ENCODE data around the gene INHBE. TPM values are rescaled to one million over a fixed set of nuclear protein-coding genes. Genes with fewer than 3 reads are reported as not detected.

Gene INHBE
- polyA plus RNA-seq, 3 donors = not detected

DNA sequence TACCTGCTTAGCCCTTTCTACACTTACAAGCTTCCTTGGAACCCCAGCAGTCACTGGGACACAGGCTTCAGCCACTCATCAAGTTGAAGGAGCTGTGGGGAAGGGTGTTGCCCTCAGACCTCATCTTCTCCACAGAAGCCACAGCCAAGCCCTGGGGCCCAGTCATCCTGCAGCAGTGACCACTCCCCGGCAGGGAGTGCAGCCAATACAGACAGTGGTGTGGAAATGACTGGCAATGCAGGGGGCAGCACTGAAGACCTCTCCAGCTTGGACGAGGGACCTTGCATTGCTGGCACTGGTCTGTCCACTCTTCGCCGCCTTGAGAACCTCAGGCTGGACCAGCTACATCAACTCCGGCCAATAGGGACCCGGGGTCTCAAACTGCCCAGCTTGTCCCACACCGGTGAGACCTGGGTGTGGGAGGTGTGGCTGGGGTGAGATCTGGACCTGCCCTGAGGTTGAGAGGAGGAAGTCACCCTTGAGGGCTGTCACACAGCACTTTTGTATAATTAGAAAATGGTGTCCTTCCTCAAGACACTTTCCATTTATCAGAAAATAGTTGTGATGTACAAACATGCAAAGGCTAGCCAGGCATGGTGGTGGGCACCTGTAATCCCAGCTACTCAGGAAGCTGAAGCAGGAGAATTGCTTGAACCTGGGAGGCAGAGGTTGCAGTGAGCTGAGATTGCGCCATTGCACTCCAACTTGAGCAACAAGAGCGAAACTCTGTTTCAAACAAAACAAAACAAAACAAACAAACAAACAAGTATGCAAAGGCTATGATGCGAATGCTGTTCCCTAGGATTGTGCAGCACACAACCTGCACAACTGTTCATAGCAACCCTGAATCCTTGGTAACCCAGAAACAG lies 14.4 kb downstream of the INHBE start:
- no peak overlapping the region for H2AFZ ChIP-seq (ENCODE audit: insufficient read depth, low read depth, low read length, poor library complexity, severe bottlenecking)
- WGBS (ENCODE audit: insufficient coverage) = 79% methylated on average over 5 of the region's 10 CpGs
- Mint-ChIP-seq H3K4me1 (peaks cover 54% of the 10 kb centered on the region), H3K4me3 (no peak overlapping the region), H3K27me3 (ENCODE audit: low read depth in 3 of 3) (peaks cover 6 to 9% (median 6%) of the 10 kb centered on the region in 3 donors), H3K27ac (peak overlapping the region in 3 of 7 donors; percentile 26 to 76 (median 41)), H3K9me3 (peaks cover 0 to 4% (median 0%) of the 10 kb centered on the region in 7 donors), H3K36me3 (peaks cover 60 to 76% of the 10 kb centered on the region in 2 donors)
- no peak overlapping the region for H3K27ac ChIP-seq (ENCODE audit: low read depth in 1 of 2, low read length in 2 of 2)
- H3K9ac ChIP-seq (ENCODE audit: insufficient read depth, low read length, poor library complexity, severe bottlenecking) = no peak overlapping the region
- H3K36me3 ChIP-seq (replicated peaks in 1 of 2; ENCODE audit: control insufficient read depth in 1 of 2, insufficient read depth in 2 of 2, low read length in 2 of 2) = peaks cover 53 to 74% of the 10 kb centered on the region in 2 donors
- peaks cover 25% of the 10 kb centered on the region for H3K79me2 ChIP-seq (ENCODE audit: insufficient read depth, low read length)
- no peak for DNase-seq
- no peak overlapping the region for H3K4me3 ChIP-seq (replicated peaks in 1 of 3; ENCODE audit: low read depth in 2 of 3, low read length in 3 of 3)
- H3K4me1 ChIP-seq (ENCODE audit: control insufficient read depth in 1 of 2, insufficient read depth in 2 of 2, low read length in 2 of 2) = peaks cover 32 to 51% of the 10 kb centered on the region in 2 donors
- H3K9me3 ChIP-seq (replicated peaks in 1 of 2; ENCODE audit: control insufficient read depth in 1 of 2, insufficient read depth in 1 of 2, low read length in 2 of 2) = no peaks in the 10 kb centered on the region
- TF ChIP-seq, protein P1, sequence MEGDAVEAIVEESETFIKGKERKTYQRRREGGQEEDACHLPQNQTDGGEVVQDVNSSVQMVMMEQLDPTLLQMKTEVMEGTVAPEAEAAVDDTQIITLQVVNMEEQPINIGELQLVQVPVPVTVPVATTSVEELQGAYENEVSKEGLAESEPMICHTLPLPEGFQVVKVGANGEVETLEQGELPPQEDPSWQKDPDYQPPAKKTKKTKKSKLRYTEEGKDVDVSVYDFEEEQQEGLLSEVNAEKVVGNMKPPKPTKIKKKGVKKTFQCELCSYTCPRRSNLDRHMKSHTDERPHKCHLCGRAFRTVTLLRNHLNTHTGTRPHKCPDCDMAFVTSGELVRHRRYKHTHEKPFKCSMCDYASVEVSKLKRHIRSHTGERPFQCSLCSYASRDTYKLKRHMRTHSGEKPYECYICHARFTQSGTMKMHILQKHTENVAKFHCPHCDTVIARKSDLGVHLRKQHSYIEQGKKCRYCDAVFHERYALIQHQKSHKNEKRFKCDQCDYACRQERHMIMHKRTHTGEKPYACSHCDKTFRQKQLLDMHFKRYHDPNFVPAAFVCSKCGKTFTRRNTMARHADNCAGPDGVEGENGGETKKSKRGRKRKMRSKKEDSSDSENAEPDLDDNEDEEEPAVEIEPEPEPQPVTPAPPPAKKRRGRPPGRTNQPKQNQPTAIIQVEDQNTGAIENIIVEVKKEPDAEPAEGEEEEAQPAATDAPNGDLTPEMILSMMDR (IDR thresholded peaks at IDR 0.05) = no peak
- H3K27me3 ChIP-seq (ENCODE audit: control insufficient read depth in 2 of 2, insufficient read depth in 2 of 2, low read length in 2 of 2) = peaks cover 0 to 4% of the 10 kb centered on the region in 2 donors
- H4K20me1 ChIP-seq (ENCODE audit: insufficient read depth, low read length) = peaks cover 87% of the 10 kb centered on the region
- no peak overlapping the region for H3K4me2 ChIP-seq (replicated peaks; ENCODE audit: extremely low read depth, low read length, poor library complexity, severe bottlenecking)
- intact Hi-C loops (cut with micrococcal nuclease) = loop anchor here in 1 of 2 donors (10.0 kb wide), 2 partner anchors 75 to 155 kb away; partner anchors contain the start of gene DCTN2

DNA sequence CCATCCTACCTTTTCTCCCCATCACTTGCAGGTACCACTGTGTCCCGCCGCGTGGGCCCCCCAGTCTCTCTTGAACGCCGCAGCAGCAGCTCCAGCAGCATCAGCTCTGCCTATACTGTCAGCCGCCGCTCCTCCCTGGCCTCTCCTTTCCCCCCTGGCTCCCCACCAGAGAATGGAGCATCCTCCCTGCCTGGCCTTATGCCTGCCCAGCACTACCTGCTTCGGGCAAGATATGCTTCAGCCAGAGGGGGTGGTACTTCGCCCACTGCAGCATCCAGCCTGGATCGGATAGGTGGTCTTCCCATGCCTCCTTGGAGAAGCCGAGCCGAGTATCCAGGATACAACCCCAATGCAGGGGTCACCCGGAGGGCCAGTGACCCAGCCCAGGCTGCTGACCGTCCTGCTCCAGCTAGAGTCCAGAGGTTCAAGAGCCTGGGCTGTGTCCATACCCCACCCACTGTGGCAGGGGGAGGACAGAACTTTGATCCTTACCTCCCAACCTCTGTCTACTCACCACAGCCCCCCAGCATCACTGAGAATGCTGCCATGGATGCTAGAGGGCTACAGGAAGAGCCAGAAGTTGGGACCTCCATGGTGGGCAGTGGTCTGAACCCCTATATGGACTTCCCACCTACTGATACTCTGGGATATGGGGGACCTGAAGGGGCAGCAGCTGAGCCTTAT lies 15.3 kb downstream of the INHBE start:
- H3K27ac ChIP-seq (ENCODE audit: low read depth in 1 of 2, low read length in 2 of 2) = peak overlapping the region in 1 of 2 donors; percentile 61
- TF ChIP-seq, protein P1 (IDR thresholded peaks at IDR 0.05) = no peak
- Mint-ChIP-seq H3K9me3 (peaks cover 0 to 4% (median 0%) of the 10 kb centered on the region in 7 donors), H3K4me1 (peaks cover 56% of the 10 kb centered on the region), H3K27me3 (ENCODE audit: low read depth in 3 of 3) (peaks cover 2 to 5% (median 3%) of the 10 kb centered on the region in 3 donors), H3K36me3 (peaks cover 65 to 82% of the 10 kb centered on the region in 2 donors), H3K4me3 (no peak overlapping the region), H3K27ac (peak overlapping the region in 3 of 7 donors; percentile 41 to 74 (median 58))
- 99% methylated on average over 13 of the region's 14 CpGs for WGBS (ENCODE audit: insufficient coverage)
- H3K9me3 ChIP-seq (replicated peaks in 1 of 2; ENCODE audit: control insufficient read depth in 1 of 2, insufficient read depth in 1 of 2, low read length in 2 of 2) = no peaks in the 10 kb centered on the region
- H3K79me2 ChIP-seq (ENCODE audit: insufficient read depth, low read length) = peaks cover 34% of the 10 kb centered on the region
- no peak overlapping the region for H3K9ac ChIP-seq (ENCODE audit: insufficient read depth, low read length, poor library complexity, severe bottlenecking)
- no peak for DNase-seq
- intact Hi-C loops (cut with micrococcal nuclease) = loop anchor here in 1 of 2 donors (10.0 kb wide), 2 partner anchors 74 to 154 kb away; partner anchors contain the start of gene DCTN2
- peaks cover 40 to 59% of the 10 kb centered on the region in 2 donors for H3K4me1 ChIP-seq (ENCODE audit: control insufficient read depth in 1 of 2, insufficient read depth in 2 of 2, low read length in 2 of 2)
- no peaks in the 10 kb centered on the region for H3K27me3 ChIP-seq (ENCODE audit: control insufficient read depth in 2 of 2, insufficient read depth in 2 of 2, low read length in 2 of 2)
- H2AFZ ChIP-seq (ENCODE audit: insufficient read depth, low read depth, low read length, poor library complexity, severe bottlenecking) = no peak overlapping the region
- H3K4me3 ChIP-seq (replicated peaks in 1 of 3; ENCODE audit: low read depth in 2 of 3, low read length in 3 of 3) = no peak overlapping the region
- H3K36me3 ChIP-seq (replicated peaks in 1 of 2; ENCODE audit: control insufficient read depth in 1 of 2, insufficient read depth in 2 of 2, low read length in 2 of 2) = peaks cover 60 to 83% of the 10 kb centered on the region in 2 donors
- no peak overlapping the region for H3K4me2 ChIP-seq (replicated peaks; ENCODE audit: extremely low read depth, low read length, poor library complexity, severe bottlenecking)
- peaks cover 93% of the 10 kb centered on the region for H4K20me1 ChIP-seq (ENCODE audit: insufficient read depth, low read length)
